Activated T-helper 2 cell treated with anti-CD3 and anti-CD28 coated beads, Interferon-gamma antibody, Interleukin-2, Interleukin-4, amounts not matched to agents 10 μg/mL and 5 μg/mL and 100 μg/mL, durations not matched to agents 14 hours and 24 hours and 36 hours (primary cell): ENCODE data around the gene USP48. TPM values are rescaled to one million over a fixed set of nuclear protein-coding genes. Genes with fewer than 3 reads are reported as not detected.

Source experiments
- DNase-seq: peaks from one replicate; pipeline ENCODE4 v3.0.0; 2021; ENCODE audit warnings: low spot score
- H3K27ac Mint-ChIP-seq: one replicate; pipeline ENCODE4 v1.8.0; 2021; ENCODE audit warnings: mixed read lengths
- H3K27me3 Mint-ChIP-seq: one replicate; pipeline ENCODE4 v1.8.0; 2021; ENCODE audit warnings: low read depth, mixed read lengths
- H3K36me3 Mint-ChIP-seq: one replicate; pipeline ENCODE4 v1.8.0; 2021; ENCODE audit warnings: low read depth, mixed read lengths
- H3K4me1 Mint-ChIP-seq: one replicate; pipeline ENCODE4 v1.8.0; 2021; ENCODE audit warnings: low read depth, mixed read lengths
- H3K4me3 Mint-ChIP-seq: one replicate; pipeline ENCODE4 v1.8.0; 2021; ENCODE audit warnings: low read depth, mild to moderate bottlenecking, moderate library complexity, mixed read lengths
- H3K9me3 Mint-ChIP-seq: one replicate; pipeline ENCODE4 v1.8.0; 2021; ENCODE audit warnings: mixed read lengths
- intact Hi-C: fragments of 100-400 bp; cut with micrococcal nuclease; formaldehyde crosslinking; loops from one replicate; pipeline ENCODE4 v1.15.1; 2023
- total RNA-seq: library from RNA; stranded (reverse); gene quantifications from 2 replicates; pipeline ENCODE4 v1.2.3, GENCODE V29; 2022

Gene USP48
- total RNA-seq, 1 donor from 2014 or later = 101 TPM

- Mint-ChIP-seq H3K4me1 (peaks cover 7% of the 10 kb centered on the region), H3K4me3 (no peak overlapping the region), H3K9me3 (no peaks in the 10 kb centered on the region), H3K36me3 (peaks cover 53% of the 10 kb centered on the region), H3K27me3 (no peaks in the 10 kb centered on the region), H3K27ac (peak overlapping the region; percentile 12)
- intact Hi-C loops = no loop called here
- no peak for DNase-seq
Measured at GRCh38 chr1:21749109-21749508, 33.8 kb downstream of the USP48 start.

DNA sequence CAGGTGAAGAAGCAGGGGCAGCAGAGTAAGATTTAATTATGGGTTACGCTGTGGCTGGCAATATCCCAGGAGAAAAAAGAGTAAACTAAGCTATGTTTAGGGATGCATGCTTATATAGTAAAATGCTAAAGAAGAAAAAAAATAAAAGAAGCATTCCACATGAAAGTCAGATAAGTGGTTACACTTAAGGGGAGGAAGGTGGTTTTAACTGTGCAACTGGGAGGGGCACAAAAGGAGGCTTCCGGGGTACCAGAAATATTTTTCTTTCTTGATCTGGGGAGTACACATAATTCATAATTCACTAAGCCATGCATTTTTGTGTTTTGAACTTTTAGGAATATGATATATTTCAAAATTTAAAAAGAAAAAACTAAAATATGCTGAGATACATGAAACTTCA is 39.5 kb downstream of the USP48 start:
- DNase-seq = no peak
- Mint-ChIP-seq H3K27ac (no peak overlapping the region), H3K27me3 (no peaks in the 10 kb centered on the region), H3K4me3 (no peak overlapping the region), H3K36me3 (peaks cover 44% of the 10 kb centered on the region), H3K9me3 (no peaks in the 10 kb centered on the region), H3K4me1 (peaks cover 16% of the 10 kb centered on the region)
- intact Hi-C loops = loop anchor here (2.0 kb wide), 1 partner anchor 39 kb away; the partner anchor contains the start of gene USP48

DNA sequence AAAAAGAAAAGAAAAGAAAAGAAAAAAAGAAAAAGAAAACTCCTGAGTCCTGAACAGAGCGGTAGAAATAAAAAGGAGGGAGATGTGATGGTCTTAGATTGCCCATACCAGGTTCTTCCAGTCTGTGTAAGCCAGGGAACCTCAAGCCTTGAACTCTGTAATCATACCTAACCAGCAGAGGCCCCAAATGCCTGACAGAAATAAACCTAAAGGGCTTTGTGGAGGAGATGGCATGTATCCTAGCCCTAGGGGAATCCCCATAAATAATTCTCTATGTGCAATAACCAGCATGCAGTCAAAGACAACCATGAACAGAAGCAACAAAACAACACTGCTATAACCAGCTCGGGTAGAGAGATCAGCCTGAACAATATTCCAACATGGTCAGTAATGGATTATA is 40.4 kb downstream of the USP48 start:
- Mint-ChIP-seq H3K9me3 (no peaks in the 10 kb centered on the region), H3K27ac (no peak overlapping the region), H3K36me3 (peaks cover 38% of the 10 kb centered on the region), H3K4me3 (no peak overlapping the region), H3K4me1 (peaks cover 16% of the 10 kb centered on the region), H3K27me3 (no peaks in the 10 kb centered on the region)
- intact Hi-C loops = loop anchor here (2.0 kb wide), 1 partner anchor 40 kb away; the partner anchor contains the start of gene USP48
- no peak for DNase-seq

DNA sequence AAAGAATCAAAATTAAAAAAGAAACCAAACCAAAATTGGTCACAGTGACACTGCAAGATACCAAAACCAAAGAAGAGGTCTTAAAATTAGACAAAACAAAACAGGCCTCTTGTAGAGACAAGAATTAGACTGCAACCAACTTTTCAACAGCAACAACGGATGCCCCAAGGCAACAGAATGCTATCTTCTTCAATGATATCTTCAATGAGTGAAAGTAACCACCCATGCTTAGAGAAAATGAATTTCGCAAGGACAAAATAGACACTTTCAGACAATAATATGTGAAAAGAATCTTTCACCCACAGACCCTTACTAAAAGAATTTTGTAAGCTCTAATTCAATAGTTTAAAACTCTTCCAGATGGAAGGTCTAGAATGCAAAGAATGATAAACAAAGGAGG is 41.7 kb downstream of the USP48 start:
- no peaks in the 10 kb centered on the region for H3K9me3 Mint-ChIP-seq
- intact Hi-C loops = no loop called here
- peaks cover 16% of the 10 kb centered on the region for H3K4me1 Mint-ChIP-seq
- peaks cover 45% of the 10 kb centered on the region for H3K36me3 Mint-ChIP-seq
- H3K27ac Mint-ChIP-seq = no peak overlapping the region
- no peak overlapping the region for H3K4me3 Mint-ChIP-seq
- no peaks in the 10 kb centered on the region for H3K27me3 Mint-ChIP-seq
- no peak for DNase-seq

GRCh38 chr1:21736876-21737275 is 46.1 kb downstream of the USP48 start:
- Mint-ChIP-seq H3K36me3 (peaks cover 59% of the 10 kb centered on the region), H3K27me3 (no peaks in the 10 kb centered on the region), H3K4me3 (no peak overlapping the region), H3K27ac (peak overlapping the region; percentile 28), H3K4me1 (peaks cover 10% of the 10 kb centered on the region), H3K9me3 (no peaks in the 10 kb centered on the region)
- intact Hi-C loops = no loop called here
- DNase-seq = no peak

DNA sequence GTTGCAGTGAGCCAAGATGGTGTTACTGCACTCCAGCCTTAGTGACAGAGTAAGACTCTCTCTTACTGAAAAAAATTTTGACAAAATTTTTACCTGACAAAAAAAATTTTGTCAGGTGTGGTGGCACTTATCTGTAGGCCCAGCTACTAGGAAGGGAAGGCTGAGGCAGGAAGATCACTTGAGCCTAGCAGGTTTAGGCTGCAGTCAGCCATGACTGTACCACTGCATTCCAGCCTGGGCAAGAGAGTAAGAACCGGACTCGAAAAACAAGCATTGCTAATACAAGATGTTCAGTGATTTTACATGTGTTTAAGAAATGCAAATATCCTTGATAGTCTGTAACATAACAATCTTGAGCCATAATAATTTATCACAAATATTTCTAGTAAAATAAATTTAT is 46.9 kb downstream of the USP48 start:
- intact Hi-C loops = no loop called here
- no peak overlapping the region for H3K4me3 Mint-ChIP-seq
- DNase-seq = no peak

GRCh38 chr1:21734526-21734925 is 48.4 kb downstream of the USP48 start:
- H3K27ac Mint-ChIP-seq = no peak overlapping the region
- no peak overlapping the region for H3K4me3 Mint-ChIP-seq
- no peaks in the 10 kb centered on the region for H3K9me3 Mint-ChIP-seq

More for the DNA sequence above, 46.9 kb downstream of the USP48 start:
- peaks cover 60% of the 10 kb centered on the region for H3K36me3 Mint-ChIP-seq
- H3K27ac Mint-ChIP-seq = no peak overlapping the region
- H3K9me3 Mint-ChIP-seq = no peaks in the 10 kb centered on the region
- no peaks in the 10 kb centered on the region for H3K27me3 Mint-ChIP-seq
- H3K4me1 Mint-ChIP-seq = peaks cover 10% of the 10 kb centered on the region

DNA sequence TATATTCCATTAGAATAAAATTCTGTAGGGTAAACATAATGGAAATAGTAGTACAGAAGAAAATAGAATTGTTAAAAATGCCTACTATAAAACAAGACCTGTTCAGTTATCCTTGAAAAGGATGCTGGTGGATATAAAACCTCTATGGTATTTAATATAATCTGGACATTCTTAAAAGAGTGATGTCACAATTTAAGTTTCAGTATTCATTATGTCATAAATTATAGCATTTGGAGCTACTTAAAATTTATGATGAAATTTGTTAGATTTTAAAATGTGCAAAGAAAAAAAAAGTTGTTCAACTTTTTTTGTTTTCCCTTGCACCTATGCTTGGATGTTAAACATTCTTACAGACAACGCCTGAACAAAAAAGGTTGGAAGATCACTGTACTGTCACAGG is 50.3 kb downstream of the USP48 start:
- Mint-ChIP-seq H3K4me3 (no peak overlapping the region), H3K36me3 (peaks cover 53% of the 10 kb centered on the region), H3K4me1 (no peaks in the 10 kb centered on the region), H3K27me3 (no peaks in the 10 kb centered on the region), H3K9me3 (no peaks in the 10 kb centered on the region), H3K27ac (no peak overlapping the region)
- intact Hi-C loops = no loop called here
- no peak for DNase-seq

More at GRCh38 chr1:21734526-21734925, 48.4 kb downstream of the USP48 start:
- Mint-ChIP-seq H3K27me3 (no peaks in the 10 kb centered on the region), H3K36me3 (peaks cover 48% of the 10 kb centered on the region), H3K4me1 (no peaks in the 10 kb centered on the region)
- intact Hi-C loops = no loop called here
- DNase-seq = no peak

DNA sequence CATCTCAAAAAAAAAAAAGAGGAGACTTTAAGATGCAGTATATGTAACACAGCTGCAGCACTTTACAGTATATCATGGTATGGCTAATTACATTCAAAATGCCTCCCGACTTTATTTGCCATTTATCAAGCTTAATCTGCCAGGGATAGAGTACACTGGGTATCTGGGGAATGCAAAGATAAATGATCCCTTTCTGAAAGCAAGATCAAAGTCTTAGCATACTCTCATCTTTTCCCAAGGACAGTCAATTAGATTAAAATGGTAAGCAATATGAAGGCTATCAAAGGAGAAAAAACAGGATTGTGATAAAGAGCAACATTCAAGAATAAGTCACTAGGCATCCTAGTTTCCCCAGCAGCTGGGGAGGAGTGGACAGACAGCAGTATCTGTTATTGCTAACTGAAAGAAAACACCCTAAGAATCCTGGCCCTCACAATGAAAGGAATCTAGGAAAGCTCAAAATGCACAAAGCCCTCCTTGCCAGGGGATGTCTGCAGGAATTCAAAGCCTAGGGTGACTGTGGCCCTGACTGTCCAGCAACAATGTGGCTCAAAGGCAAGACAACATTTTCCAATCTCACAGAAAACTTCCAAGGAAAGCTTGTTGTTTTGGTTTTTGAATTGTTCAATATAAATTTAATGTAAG is 57.1 kb downstream of the USP48 start:
- no peak overlapping the region for H3K4me3 Mint-ChIP-seq

GRCh38 chr1:21724570-21724969 is 58.4 kb downstream of the USP48 start:
- H3K4me3 Mint-ChIP-seq = no peak overlapping the region
- DNase-seq = no peak
- H3K27me3 Mint-ChIP-seq = no peaks in the 10 kb centered on the region
- intact Hi-C loops = no loop called here
- H3K36me3 Mint-ChIP-seq = peaks cover 66% of the 10 kb centered on the region
- no peaks in the 10 kb centered on the region for H3K4me1 Mint-ChIP-seq
- H3K9me3 Mint-ChIP-seq = no peaks in the 10 kb centered on the region
- no peak overlapping the region for H3K27ac Mint-ChIP-seq

More for the DNA sequence above, 57.1 kb downstream of the USP48 start:
- no peaks in the 10 kb centered on the region for H3K9me3 Mint-ChIP-seq
- no peaks in the 10 kb centered on the region for H3K4me1 Mint-ChIP-seq
- DNase-seq = no peak
- peak overlapping the region; percentile 19 for H3K27ac Mint-ChIP-seq
- peaks cover 61% of the 10 kb centered on the region for H3K36me3 Mint-ChIP-seq
- intact Hi-C loops = no loop called here
- H3K27me3 Mint-ChIP-seq = no peaks in the 10 kb centered on the region

DNA sequence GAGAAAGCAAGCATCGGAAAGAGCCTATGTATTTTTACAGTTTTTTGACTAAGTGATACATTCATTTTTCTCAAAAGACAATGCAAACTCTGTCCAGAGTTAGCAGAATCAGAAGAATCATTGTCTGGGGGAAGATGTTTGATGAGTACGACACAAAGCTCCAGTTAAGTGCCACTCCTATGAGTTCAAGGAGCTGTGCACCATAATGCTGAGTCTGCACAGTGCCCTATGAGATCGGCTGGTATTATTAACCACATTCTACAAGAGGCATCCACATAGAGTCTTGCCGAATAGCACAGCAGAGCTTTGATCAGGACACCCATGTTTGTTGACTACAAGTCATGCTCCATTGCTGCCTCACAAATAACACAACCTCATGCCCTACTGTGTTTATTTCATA is 58.9 kb downstream of the USP48 start:
- Mint-ChIP-seq H3K36me3 (peaks cover 65% of the 10 kb centered on the region), H3K4me3 (no peak overlapping the region), H3K4me1 (no peaks in the 10 kb centered on the region)

GRCh38 chr1:21721295-21721985 is 61.5 kb downstream of the USP48 start:
- H3K27me3 Mint-ChIP-seq = no peaks in the 10 kb centered on the region
- no peaks in the 10 kb centered on the region for H3K4me1 Mint-ChIP-seq
- H3K27ac Mint-ChIP-seq = no peak overlapping the region
- H3K9me3 Mint-ChIP-seq = no peaks in the 10 kb centered on the region
- H3K4me3 Mint-ChIP-seq = no peak overlapping the region
- DNase-seq = no peak
- H3K36me3 Mint-ChIP-seq = peaks cover 74% of the 10 kb centered on the region
- intact Hi-C loops = loop anchor here (2.0 kb wide), 1 partner anchor 17 kb away; no protein-coding TSS in a partner anchor

More for the DNA sequence above, 58.9 kb downstream of the USP48 start:
- intact Hi-C loops = no loop called here
- H3K27ac Mint-ChIP-seq = no peak overlapping the region
- H3K27me3 Mint-ChIP-seq = no peaks in the 10 kb centered on the region
- no peaks in the 10 kb centered on the region for H3K9me3 Mint-ChIP-seq
- no peak for DNase-seq

GRCh38 chr1:21716169-21716568 is 66.8 kb downstream of the USP48 start:
- Mint-ChIP-seq H3K36me3 (peaks cover 77% of the 10 kb centered on the region), H3K27ac (no peak overlapping the region), H3K27me3 (no peaks in the 10 kb centered on the region), H3K9me3 (no peaks in the 10 kb centered on the region), H3K4me1 (no peaks in the 10 kb centered on the region), H3K4me3 (no peak overlapping the region)
- no peak for DNase-seq
- intact Hi-C loops = no loop called here
